Ramos (cell line): ENCODE data around the gene MED15.

Experiments
- in situ Hi-C: fragments of 300-500 bp; cut with MboI; formaldehyde crosslinking; loops from one replicate; pipeline ENCODE4 v1.14.3; 2022; ENCODE audit warnings: low sequenced_read_pairs; ENCODE audit not compliant: unreplicated experiment

Gene MED15

GRCh38 chr22:20549232-20549841 lies 41.9 kb downstream of the MED15 start:
- in situ Hi-C loops = no loop called here

DNA sequence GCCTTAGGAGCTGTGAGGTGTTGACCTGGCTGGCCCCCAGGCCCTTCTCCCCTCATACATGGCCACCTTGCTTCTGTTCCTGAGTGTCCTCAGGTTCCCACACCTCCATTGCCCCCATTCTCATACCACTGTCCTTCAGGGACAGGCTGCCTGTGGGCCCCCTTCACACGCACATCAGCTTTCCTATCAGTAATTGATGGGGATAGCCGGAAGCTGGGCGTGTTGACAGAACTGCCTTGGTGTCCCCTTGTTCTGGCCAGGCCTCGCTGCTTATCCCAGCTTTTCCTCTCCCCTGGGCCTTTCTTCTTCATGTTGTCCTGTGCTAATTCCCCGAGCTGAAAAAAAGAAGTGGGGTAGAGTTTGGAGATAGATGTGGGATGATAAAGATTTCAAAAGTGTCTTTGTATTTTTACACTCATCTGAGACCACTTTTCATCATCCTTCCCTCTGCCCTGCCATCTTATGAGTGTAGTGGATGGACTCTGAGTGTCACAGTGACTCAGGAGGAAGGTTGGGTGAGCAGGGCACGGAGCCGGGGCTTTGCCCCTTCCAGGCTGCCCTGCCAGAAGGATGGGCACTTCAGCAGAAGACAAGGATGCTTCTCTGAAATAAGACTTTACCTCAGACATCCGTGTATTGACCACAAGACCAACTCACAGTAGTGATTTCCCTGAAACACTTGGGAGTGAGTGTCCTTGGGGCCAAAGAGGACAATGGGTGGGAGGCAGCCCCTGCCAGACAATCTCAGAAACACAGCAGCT lies 42.8 kb downstream of the MED15 start:
- in situ Hi-C loops = no loop called here

GRCh38 chr22:20550851-20551744 lies 43.7 kb downstream of the MED15 start:
- in situ Hi-C loops = no loop called here

GRCh38 chr22:20551805-20552442 lies 44.5 kb downstream of the MED15 start:
- in situ Hi-C loops = no loop called here

- in situ Hi-C loops = no loop called here
These were observed 45.3 kb downstream of the MED15 start for GRCh38 chr22:20552443-20553401.

DNA sequence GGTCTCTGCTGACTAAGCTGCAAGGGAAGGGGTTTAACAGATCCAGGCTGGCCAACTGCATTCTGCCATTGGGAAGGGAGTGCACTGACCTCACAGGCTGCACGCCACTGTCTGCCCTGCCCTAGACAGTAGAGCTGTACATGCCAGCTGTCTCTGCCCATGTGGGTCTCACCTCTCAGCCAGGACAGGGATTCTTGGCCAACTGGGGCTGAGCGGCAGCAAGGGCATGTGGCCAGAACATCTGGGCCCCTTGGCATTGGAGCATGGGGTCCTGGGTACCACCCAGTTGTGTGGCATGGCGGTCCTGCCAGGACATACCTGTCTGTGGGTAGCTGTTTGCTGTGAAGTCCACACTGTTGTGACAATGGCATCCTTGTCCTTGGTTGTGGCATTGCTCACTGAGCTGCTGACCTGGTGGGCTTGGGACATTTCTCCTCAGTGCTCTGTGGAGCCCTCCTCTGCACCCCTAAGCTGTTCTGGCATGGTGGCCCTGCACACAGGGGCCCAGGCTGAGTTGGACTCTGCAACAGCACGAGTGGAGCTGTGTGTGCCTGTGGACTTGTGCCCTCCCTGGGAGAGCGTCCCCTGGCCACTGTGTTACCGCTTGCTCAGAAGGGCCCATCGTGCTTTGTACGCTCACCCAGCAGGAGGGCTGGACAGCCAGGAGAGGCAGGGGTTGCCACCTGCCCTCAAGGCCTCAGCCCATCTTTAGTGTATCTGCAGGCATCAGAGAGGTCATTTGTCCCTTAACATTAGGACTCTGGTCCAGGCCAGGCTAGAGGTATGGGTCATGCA lies 46.7 kb downstream of the MED15 start:
- in situ Hi-C loops = no loop called here

- in situ Hi-C loops = no loop called here
These were observed 47.4 kb downstream of the MED15 start for GRCh38 chr22:20554824-20555223.

- in situ Hi-C loops = no loop called here
These were observed 51.1 kb downstream of the MED15 start for GRCh38 chr22:20558534-20558933.

DNA sequence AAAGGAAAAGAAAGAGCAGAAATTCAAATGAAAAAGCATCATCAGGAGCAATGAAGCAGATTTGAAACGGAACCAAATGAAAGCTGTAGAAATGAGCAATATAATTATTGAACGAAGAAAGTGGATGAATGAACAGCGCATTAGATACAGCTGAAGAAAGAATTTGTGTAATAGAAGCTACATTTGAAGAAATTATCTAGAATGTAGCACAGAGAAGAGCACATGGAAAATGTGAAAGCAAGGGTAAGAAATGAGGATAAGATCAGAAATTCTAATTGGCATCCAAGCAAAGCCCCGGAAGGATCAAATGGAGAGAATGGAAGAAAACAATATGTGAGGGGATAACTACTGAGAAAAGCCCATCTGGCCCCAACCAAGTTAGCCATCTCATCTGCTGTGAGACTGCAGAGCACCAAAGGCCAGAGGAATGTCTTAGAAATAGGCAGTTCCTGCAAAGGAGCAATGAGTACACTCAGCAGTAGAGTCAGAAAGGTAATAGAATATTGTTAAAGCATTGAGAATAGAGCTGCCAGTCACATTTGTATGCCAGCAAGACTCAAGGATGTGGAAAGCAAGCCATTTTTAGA lies 51.9 kb downstream of the MED15 start:
- in situ Hi-C loops = no loop called here

GRCh38 chr22:20560716-20561115 lies 53.3 kb downstream of the MED15 start:
- in situ Hi-C loops = no loop called here

DNA sequence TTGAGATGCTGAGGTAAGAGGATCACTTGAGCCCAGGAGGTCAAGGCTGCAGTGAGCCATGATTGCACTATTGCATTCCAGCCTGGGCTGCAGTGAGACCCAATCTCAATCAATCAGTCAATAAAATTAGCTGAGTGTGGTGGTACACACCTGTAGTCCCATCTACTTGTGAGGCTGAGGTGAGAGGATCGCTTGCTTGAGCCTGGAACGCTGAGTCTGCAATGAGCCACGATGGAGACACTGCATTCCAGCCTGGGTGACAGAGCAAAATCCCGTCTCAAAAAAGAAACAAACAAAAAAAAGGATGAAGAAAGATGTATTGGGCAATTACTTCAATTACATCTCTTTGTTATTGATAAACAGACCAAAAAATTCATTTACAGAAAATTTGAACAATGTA lies 54.5 kb downstream of the MED15 start:
- in situ Hi-C loops = no loop called here

DNA sequence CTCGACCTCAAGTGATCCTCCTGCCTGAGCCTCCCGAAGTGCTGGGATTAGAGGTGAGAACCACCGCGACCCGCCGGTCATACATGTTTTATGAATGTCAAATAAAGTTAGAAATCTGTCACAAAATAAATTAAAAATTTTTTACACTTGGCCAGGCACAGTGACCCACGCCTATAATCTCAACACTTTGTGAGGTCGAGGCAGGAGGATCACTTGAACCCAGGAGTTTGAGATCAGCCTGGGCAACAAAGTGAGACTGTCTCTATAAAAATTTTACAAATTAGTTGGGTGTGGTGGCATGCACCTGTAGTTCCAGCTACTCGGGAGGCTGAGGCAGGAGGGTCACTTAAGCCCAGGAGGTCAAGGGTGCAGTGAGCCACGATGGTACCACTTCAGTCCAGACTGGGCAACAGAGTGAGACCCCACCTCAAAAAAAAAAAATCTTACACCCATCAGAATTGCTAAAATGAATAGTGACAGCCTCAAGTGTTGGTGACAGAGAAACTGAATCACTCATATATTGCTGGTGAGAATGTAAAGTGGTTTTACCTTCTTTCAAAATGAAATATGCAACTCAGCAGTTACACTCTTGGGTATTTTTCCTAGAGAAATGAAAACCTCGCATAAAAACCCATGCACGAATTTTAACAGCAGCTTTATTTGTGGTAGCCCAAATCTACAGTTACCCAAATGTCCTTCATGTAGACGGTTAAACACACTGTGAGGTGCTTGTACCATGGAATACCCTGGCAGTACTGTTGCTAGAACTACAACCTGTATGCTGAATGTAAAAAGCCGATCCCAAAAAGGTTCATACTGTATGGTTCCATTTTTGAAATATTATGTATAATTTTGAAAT lies 55.4 kb downstream of the MED15 start:
- in situ Hi-C loops = no loop called here

GRCh38 chr22:20563466-20563906 lies 56.1 kb downstream of the MED15 start:
- in situ Hi-C loops = no loop called here

DNA sequence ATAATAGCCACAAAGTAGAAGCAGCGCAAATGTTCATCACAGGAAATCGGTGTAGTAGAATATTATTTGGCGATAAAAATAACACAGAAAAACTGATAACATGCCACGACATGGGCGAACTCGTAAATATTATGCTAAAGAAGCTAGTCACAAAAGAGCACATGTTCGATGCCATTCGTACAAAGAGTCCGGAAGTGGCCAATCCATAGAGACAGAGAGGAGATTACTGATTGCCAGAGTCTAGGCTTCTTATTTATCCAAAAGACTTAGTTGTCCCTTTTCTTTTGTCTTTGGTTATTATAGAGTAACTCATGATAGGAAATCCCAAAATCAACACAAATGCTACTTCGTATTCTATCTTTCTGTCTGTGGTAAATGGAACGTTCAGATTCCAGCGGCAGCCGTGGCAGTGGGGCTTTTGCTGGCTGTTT lies 56.5 kb downstream of the MED15 start:
- in situ Hi-C loops = no loop called here

- in situ Hi-C loops = no loop called here
These were observed 57.8 kb downstream of the MED15 start for GRCh38 chr22:20565079-20565734.

DNA sequence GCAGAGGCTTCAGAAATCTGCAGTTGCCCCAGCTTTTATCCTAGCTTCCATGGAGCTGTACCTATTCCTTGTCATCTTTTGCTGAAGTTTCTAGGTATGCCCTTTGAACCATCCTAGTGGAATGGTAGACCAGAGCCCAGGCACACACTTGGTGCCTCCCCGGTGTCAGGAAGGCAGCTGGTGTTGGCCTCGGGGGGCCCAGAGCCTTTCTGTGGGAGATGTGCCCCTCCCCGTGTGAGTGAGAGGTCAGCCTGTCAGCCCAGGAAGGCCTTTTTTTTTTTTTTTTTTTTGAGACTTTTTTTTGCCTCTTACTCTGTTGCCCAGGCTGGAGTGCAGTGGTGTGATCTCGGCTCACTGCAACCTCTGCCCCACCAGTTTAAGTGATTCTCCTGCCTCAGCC lies 58.4 kb downstream of the MED15 start:
- in situ Hi-C loops = no loop called here
